Glutamatergic neuron (in vitro differentiated cells): ENCODE data around the gene HS2ST1. TPM values are rescaled to one million over a fixed set of nuclear protein-coding genes. Genes with fewer than 3 reads are reported as not detected.
"Not testable (repeated sequence)": the region's sequence is repeated elsewhere in the genome, so short reads cannot be mapped to it uniquely, and the experiment has no call there.

ENCODE experiments used
- DNase-seq: peaks from one replicate; pipeline ENCODE4 v3.0.0; 2022
- H3K27ac Mint-ChIP-seq: one replicate; pipeline ENCODE4 v1.8.0; 2020; ENCODE audit warnings: mild to moderate bottlenecking, mixed read lengths, inconsistent platforms; ENCODE audit not compliant: unreplicated experiment
- H3K27me3 Mint-ChIP-seq: one replicate; pipeline ENCODE4 v1.8.0; 2020; ENCODE audit warnings: mild to moderate bottlenecking, moderate library complexity, mixed read lengths, inconsistent platforms; ENCODE audit not compliant: unreplicated experiment
- H3K36me3 Mint-ChIP-seq: one replicate; pipeline ENCODE4 v1.8.0; 2020; ENCODE audit warnings: mild to moderate bottlenecking, mixed read lengths, inconsistent platforms; ENCODE audit not compliant: unreplicated experiment
- H3K4me1 Mint-ChIP-seq: one replicate; pipeline ENCODE4 v1.8.0; 2020; ENCODE audit warnings: mild to moderate bottlenecking, low read depth, mixed read lengths, inconsistent platforms; ENCODE audit not compliant: unreplicated experiment
- H3K4me3 Mint-ChIP-seq: one replicate; pipeline ENCODE4 v1.8.0; 2020; ENCODE audit warnings: mild to moderate bottlenecking, mixed read lengths, inconsistent platforms; ENCODE audit not compliant: unreplicated experiment
- H3K9me3 Mint-ChIP-seq: one replicate; pipeline ENCODE4 v1.8.0; 2020; ENCODE audit warnings: mild to moderate bottlenecking, moderate library complexity, mixed read lengths, inconsistent platforms; ENCODE audit not compliant: unreplicated experiment
- total RNA-seq: library from RNA; stranded (reverse); fragmentation: NEBNext Ultra II Directional; extraction: Animal tissue kit (Norgen Biotek cat#: 25700); gene quantifications from one replicate; pipeline ENCODE4 v1.2.1, GENCODE V29; 2021; ENCODE audit not compliant: unreplicated experiment
- TF ChIP-seq, protein P1 (sequence below): fragments of 200-600 bp; sonication (generic); IDR thresholded peaks from one replicate; pipeline ENCODE4 v1.5.0; 2021; ENCODE audit not compliant: partially characterized antibody, unreplicated experiment

HS2ST1 gene
- total RNA-seq, 1 donor from 2014 or later = 12.9 TPM

DNA sequence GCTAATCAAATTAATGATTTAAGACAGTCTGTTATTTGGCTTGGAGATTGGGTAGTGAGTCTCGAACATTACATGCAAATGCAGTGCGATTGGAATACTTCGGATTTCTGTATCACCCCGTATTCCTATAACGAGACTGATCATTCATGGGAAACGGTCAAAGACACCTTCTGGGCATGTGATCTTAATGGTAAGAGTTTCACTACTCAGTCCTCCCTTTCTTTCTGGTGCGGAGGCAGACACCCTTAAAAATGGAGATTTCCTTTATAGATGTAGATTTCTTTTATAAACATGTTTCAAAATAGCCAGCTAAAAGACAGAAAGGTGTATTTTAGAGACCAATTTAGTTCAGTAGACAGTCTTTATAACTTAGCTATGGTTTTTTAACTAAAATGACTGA is 74.4 kb downstream of the HS2ST1 start:
- Mint-ChIP-seq H3K4me3 (no peak overlapping the region), H3K4me1 (peaks cover 9% of the 10 kb centered on the region), H3K27ac (no peak overlapping the region), H3K36me3 (no peaks in the 10 kb centered on the region), H3K27me3 (no peaks in the 10 kb centered on the region), H3K9me3 (no peaks in the 10 kb centered on the region)
- DNase-seq = no peak
- TF ChIP-seq, protein P1, sequence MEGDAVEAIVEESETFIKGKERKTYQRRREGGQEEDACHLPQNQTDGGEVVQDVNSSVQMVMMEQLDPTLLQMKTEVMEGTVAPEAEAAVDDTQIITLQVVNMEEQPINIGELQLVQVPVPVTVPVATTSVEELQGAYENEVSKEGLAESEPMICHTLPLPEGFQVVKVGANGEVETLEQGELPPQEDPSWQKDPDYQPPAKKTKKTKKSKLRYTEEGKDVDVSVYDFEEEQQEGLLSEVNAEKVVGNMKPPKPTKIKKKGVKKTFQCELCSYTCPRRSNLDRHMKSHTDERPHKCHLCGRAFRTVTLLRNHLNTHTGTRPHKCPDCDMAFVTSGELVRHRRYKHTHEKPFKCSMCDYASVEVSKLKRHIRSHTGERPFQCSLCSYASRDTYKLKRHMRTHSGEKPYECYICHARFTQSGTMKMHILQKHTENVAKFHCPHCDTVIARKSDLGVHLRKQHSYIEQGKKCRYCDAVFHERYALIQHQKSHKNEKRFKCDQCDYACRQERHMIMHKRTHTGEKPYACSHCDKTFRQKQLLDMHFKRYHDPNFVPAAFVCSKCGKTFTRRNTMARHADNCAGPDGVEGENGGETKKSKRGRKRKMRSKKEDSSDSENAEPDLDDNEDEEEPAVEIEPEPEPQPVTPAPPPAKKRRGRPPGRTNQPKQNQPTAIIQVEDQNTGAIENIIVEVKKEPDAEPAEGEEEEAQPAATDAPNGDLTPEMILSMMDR = no peak

DNA sequence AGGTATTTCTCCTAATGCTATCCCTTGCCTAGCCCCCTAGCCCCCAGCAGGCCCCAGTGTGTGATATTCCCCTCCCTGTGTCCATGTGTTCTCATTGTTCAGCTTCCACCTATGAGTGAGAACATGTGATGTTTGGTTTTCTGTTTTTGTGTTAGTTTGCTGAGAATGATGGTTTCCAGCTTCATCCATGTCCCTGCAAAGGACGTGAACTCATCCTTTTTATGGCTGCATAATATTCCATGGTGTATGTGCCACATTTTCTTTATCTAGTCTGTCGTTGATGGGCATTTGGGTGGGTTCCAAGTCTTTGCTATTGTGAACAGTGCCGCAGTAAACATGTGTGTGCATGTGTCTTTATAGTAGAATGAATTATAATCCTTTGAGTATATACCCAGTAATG is 75.3 kb downstream of the HS2ST1 start:
- not testable (repeated sequence) for H3K9me3 Mint-ChIP-seq, H3K27me3 Mint-ChIP-seq, H3K4me3 Mint-ChIP-seq, H3K27ac Mint-ChIP-seq, DNase-seq, H3K36me3 Mint-ChIP-seq, H3K4me1 Mint-ChIP-seq

DNA sequence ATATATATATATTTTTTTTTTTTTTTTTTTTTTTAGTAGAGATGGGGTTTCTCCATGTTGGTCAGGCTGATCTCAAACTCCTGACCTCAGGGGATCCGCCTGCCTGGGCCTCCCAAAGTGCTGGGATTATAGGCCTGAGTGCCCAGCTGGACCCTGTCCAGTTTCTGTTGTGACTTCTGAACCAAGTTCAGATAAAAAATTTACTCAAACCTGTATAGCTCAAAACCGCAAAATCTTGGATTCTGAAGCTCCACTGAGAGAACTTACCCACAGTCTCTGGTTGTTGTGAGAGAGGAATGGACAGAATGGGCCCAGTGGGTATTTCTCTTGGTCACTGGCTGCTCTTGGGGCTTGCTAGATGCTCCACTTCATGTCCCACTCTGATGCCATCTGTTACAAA is 76.4 kb downstream of the HS2ST1 start:
- Mint-ChIP-seq H3K27ac (no peak overlapping the region), H3K9me3 (no peaks in the 10 kb centered on the region), H3K4me3 (no peak overlapping the region), H3K36me3 (no peaks in the 10 kb centered on the region), H3K27me3 (no peaks in the 10 kb centered on the region), H3K4me1 (peaks cover 9% of the 10 kb centered on the region)
- TF ChIP-seq, protein P1 = no peak
- DNase-seq = no peak

DNA sequence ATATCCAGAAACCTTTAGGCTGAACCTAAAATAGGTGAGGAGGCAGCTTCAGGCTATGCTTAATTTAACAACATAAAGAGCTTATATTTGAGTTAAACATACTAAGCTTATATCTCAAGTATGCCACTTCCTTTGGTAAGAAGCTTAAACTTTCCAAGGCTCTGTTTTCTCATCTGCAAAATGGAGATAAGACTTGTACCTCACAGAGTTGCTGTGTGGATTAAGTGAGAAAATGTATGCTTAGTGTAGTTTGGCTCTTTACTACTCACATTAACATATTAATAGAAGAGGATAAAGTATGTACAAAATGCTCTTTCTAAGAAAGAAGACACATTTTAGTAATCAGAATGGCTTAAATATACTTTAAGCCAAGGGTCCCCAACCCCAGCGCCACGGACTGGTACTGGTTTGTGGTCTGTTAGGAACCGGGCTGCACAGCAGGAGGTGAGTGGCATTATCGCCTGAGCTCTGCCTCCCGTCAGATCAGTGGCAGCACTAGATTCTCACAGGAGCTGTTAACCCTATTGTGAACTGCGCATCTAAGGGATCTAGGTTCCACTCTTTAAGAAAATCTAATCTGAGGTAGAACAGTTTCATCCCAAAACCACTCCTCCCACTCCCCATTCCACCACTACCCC is 77.2 kb downstream of the HS2ST1 start:
- no peaks in the 10 kb centered on the region for H3K9me3 Mint-ChIP-seq
- H3K4me3 Mint-ChIP-seq = no peak overlapping the region
- no peaks in the 10 kb centered on the region for H3K27me3 Mint-ChIP-seq
- TF ChIP-seq, protein P1 = no peak
- peaks cover 5% of the 10 kb centered on the region for H3K4me1 Mint-ChIP-seq
- no peak for DNase-seq
- no peak overlapping the region for H3K27ac Mint-ChIP-seq
- H3K36me3 Mint-ChIP-seq = no peaks in the 10 kb centered on the region

DNA sequence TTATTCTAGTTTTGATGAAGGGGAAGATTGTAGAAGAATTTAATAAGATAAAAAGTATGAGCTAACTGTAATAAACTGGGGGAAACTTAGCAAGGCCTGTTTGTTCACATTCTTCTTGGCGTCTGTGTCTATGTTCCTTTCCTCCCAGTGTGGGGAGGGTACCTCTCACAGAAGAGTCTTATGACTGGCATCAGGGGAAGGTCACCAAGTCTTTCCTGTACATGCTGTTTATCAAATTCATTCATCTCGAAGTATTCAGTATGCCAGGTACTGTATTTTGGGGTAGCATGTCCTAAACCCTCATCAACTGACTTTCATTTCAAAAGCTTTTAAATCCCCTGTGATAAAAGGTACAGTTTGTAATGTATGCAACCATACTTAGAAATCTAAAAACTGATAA is 78.4 kb downstream of the HS2ST1 start:
- Mint-ChIP-seq H3K27ac (no peak overlapping the region), H3K9me3 (no peaks in the 10 kb centered on the region), H3K4me1 (peaks cover 8% of the 10 kb centered on the region)

More for the DNA sequence above, 78.4 kb downstream of the HS2ST1 start:
- no peak for DNase-seq
- Mint-ChIP-seq H3K27me3 (no peaks in the 10 kb centered on the region), H3K36me3 (no peaks in the 10 kb centered on the region), H3K4me3 (no peak overlapping the region)
- TF ChIP-seq, protein P1 = no peak
